Activated CD8-positive, alpha-beta T cell treated with anti-CD3 and anti-CD28 coated beads for 36 hours (primary cell): Measurements from ENCODE around the gene MDGA2. TPM values are rescaled to one million over a fixed set of nuclear protein-coding genes. Genes with fewer than 3 reads are reported as not detected.

Experiments used
- ATAC-seq: fragments of 200-7000 bp; cut with Tn5 transposase; one replicate; pipeline ENCODE4 v1.10.0; 2021; ENCODE audit warnings: mild to moderate bottlenecking, moderate library complexity
- CTCF ChIA-PET: fragments of 350-600 bp; sonication (Branson Sonifier 250); formaldehyde crosslinking; loops from one replicate; lab custom pipeline; 2021; ENCODE audit warnings: antibody characterized with exemption; lab: Charles Lee
- POLR2A ChIA-PET: fragments of 350-600 bp; sonication (Branson Sonifier 250); formaldehyde crosslinking; loops from one replicate; lab custom pipeline; 2021; ENCODE audit warnings: antibody characterized with exemption; lab: Charles Lee
- DNase-seq: peaks from one replicate; pipeline ENCODE4 v3.0.0-alpha.2; 2020
- H3K27ac Mint-ChIP-seq: one replicate; pipeline ENCODE4 v1.8.0; 2021; ENCODE audit warnings: mild to moderate bottlenecking, mixed read lengths
- H3K27me3 Mint-ChIP-seq: one replicate; pipeline ENCODE4 v1.8.0; 2021; ENCODE audit warnings: mixed read lengths
- H3K36me3 Mint-ChIP-seq: one replicate; pipeline ENCODE4 v1.8.0; 2021; ENCODE audit warnings: low read depth, mixed read lengths
- H3K4me1 Mint-ChIP-seq: one replicate; pipeline ENCODE4 v1.8.0; 2021; ENCODE audit warnings: low read depth, mixed read lengths
- H3K4me3 Mint-ChIP-seq: one replicate; pipeline ENCODE4 v1.8.0; 2021; ENCODE audit warnings: mild to moderate bottlenecking, moderate library complexity, mixed read lengths
- H3K9me3 Mint-ChIP-seq: one replicate; pipeline ENCODE4 v1.8.0; 2021; ENCODE audit warnings: mixed read lengths
- intact Hi-C: fragments of 100-400 bp; cut with micrococcal nuclease; formaldehyde crosslinking; loops from one replicate; pipeline ENCODE4 v1.10.0; 2022
- total RNA-seq, 2 experiments: library from RNA; stranded (reverse); gene quantifications; one replicate each; pipeline ENCODE4 v1.2.3, GENCODE V29; 2021
- TF ChIP-seq, protein P1 (sequence below): fragments of 200-600 bp; IDR thresholded peaks from one replicate; pipeline ENCODE4 v1.8.0; 2022; ENCODE audit warnings: antibody characterized with exemption, mild to moderate bottlenecking

MDGA2 gene
- total RNA-seq, 2 experiments from 2014 or later: not detected

DNA sequence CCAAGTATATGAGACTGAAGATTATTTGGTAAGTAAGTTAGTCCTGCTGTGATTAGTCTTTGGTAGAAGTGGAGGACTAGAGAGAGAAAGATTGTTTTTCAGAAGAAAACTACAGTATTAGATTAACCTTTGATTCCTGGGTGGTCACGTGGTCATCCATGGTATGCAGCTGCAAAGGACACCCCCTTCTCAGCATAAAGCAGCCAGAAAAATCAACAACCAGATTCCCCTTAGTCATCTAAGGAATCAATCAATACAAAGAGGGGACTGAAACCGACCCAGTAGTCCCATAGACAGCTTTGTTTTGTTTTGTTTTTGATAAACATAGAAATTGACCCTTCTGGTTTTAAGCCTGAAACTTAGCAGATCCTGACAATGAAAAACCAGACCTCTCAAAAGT is 30.3 kb upstream of the MDGA2 start:
- TF ChIP-seq, protein P1, sequence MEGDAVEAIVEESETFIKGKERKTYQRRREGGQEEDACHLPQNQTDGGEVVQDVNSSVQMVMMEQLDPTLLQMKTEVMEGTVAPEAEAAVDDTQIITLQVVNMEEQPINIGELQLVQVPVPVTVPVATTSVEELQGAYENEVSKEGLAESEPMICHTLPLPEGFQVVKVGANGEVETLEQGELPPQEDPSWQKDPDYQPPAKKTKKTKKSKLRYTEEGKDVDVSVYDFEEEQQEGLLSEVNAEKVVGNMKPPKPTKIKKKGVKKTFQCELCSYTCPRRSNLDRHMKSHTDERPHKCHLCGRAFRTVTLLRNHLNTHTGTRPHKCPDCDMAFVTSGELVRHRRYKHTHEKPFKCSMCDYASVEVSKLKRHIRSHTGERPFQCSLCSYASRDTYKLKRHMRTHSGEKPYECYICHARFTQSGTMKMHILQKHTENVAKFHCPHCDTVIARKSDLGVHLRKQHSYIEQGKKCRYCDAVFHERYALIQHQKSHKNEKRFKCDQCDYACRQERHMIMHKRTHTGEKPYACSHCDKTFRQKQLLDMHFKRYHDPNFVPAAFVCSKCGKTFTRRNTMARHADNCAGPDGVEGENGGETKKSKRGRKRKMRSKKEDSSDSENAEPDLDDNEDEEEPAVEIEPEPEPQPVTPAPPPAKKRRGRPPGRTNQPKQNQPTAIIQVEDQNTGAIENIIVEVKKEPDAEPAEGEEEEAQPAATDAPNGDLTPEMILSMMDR: no peak
- H3K27me3 Mint-ChIP-seq: no peaks in the 10 kb centered on the region
- H3K27ac Mint-ChIP-seq: no peak overlapping the region
- intact Hi-C loops: no loop called here
- ChIA-PET POLR2A (no interaction called here), CTCF (no interaction called here)
- H3K4me1 Mint-ChIP-seq: no peaks in the 10 kb centered on the region
- no peak for ATAC-seq
- no peak for DNase-seq
- H3K36me3 Mint-ChIP-seq: no peaks in the 10 kb centered on the region
- H3K9me3 Mint-ChIP-seq: peaks cover 3% of the 10 kb centered on the region
- H3K4me3 Mint-ChIP-seq: no peak overlapping the region

DNA sequence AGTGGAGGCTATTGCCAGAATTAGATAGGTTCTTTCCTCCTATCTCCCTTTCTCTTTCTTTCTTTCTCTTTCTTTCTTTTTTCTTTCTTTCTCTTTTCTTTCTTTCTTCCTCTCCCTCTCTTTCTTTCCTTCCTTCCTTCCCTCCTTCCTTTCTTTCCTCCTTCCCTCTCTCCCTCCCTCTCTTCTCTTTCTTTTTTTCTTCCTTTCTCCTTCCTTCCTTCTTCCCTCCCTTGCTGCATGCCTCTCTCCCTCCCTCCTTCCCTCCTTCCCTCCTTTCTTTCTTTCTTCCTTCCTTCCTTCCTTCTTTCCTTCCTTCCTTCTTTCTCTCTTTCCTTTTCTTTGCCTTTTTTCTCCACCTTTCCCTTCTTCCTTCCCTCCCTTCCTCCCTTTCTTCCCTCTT is 16.4 kb upstream of the MDGA2 start:
- ATAC-seq: no peak
- no peaks in the 10 kb centered on the region for H3K4me1 Mint-ChIP-seq

DNA sequence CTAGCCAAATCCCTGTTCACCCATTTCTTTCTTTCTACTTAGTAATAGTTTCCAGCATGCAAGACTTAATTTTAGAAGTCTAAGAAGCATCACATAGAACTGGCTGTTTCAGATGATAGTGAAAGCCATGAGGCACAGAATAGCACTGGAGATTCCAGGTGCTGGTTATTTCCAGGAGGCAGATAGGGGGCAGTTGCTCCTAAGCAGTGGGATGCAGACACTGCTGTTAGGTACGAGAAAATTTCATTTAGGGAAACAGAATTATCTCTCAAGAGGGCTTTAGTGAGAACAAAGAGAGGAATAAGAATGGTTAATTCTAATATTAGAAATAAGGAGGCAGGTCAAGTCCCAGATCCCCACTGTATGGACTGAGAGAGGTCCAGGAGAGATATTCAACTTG is 3.6 kb upstream of the MDGA2 start:
- no peak overlapping the region for H3K27ac Mint-ChIP-seq
- intact Hi-C loops: no loop called here
- TF ChIP-seq, protein P1: no peak
- peaks cover 2% of the 10 kb centered on the region for H3K4me1 Mint-ChIP-seq
- ChIA-PET POLR2A (no interaction called here), CTCF (no interaction called here)
- DNase-seq: no peak
- H3K9me3 Mint-ChIP-seq: no peaks in the 10 kb centered on the region
- H3K27me3 Mint-ChIP-seq: peaks cover 22% of the 10 kb centered on the region
- no peaks in the 10 kb centered on the region for H3K36me3 Mint-ChIP-seq
- ATAC-seq: no peak
- no peak overlapping the region for H3K4me3 Mint-ChIP-seq

More for the DNA sequence above, 16.4 kb upstream of the MDGA2 start:
- CTCF ChIA-PET: no interaction called here
- no peak overlapping the region for H3K4me3 Mint-ChIP-seq
- intact Hi-C loops: no loop called here
- no peak for DNase-seq
- H3K27ac Mint-ChIP-seq: no peak overlapping the region
- POLR2A ChIA-PET: no interaction called here
- no peaks in the 10 kb centered on the region for H3K27me3 Mint-ChIP-seq
- TF ChIP-seq, protein P1: no peak
- H3K9me3 Mint-ChIP-seq: peaks cover 2% of the 10 kb centered on the region
- H3K36me3 Mint-ChIP-seq: no peaks in the 10 kb centered on the region

DNA sequence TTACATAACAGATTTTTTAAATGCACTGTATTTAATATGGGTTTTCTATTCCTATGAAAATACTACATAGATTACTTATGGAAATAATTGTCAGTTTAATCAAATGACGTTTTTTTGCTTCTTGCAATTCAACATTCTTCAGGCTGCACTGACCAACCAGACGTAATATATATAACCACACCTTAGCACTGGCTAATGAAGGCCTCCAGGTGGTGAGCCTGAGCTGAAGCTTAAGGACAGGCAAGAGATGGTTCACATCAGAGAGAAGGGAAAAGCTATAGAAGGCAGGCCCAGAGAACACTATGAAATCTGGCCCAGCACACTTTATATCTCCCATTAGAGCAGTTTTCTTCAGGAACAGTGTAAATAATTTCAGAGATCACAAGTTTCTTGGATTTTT is 2.8 kb upstream of the MDGA2 start:
- Mint-ChIP-seq H3K9me3 (no peaks in the 10 kb centered on the region), H3K27me3 (peaks cover 30% of the 10 kb centered on the region), H3K4me3 (no peak overlapping the region), H3K4me1 (peaks cover 4% of the 10 kb centered on the region), H3K36me3 (no peaks in the 10 kb centered on the region), H3K27ac (no peak overlapping the region)
- CTCF ChIA-PET: no interaction called here
- DNase-seq: no peak
- intact Hi-C loops: no loop called here
- ATAC-seq: no peak
- POLR2A ChIA-PET: no interaction called here
- TF ChIP-seq, protein P1: no peak

DNA sequence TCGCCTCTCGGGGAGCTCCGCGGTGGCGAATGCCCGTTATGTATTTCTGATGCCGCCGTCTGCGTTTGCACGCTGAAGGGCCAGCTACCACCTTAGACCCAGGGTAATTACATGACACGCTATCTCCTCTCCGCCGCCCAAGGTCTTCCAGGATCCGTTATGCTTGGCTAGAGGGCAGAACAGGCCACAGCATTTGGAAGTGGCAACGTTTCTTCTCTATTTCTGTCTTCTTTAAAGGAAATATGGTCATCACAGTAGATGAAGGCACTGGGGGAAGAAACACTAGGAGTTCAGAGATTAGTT is 861 bp upstream of the MDGA2 start:
- POLR2A ChIA-PET: no interaction called here
- CTCF ChIA-PET: no interaction called here

More for the DNA sequence above, 861 bp upstream of the MDGA2 start:
- no peak for DNase-seq
- Mint-ChIP-seq H3K4me1 (peaks cover 4% of the 10 kb centered on the region), H3K27ac (no peak overlapping the region), H3K9me3 (no peaks in the 10 kb centered on the region), H3K27me3 (peaks cover 40% of the 10 kb centered on the region), H3K4me3 (no peak overlapping the region), H3K36me3 (no peaks in the 10 kb centered on the region)
- TF ChIP-seq, protein P1: no peak
- intact Hi-C loops: no loop called here
- ATAC-seq: no peak
